ENCODE measurements around the gene MRO.
"Not testable (repeated sequence)": the region's sequence is repeated elsewhere in the genome, so short reads cannot be mapped to it uniquely, and the experiment has no call there.

The MRO gene

GRCh38 chr18:50793641-50794565 lies 25.9 kb downstream of the MRO start:
- Histone ChIP-seq H3K27me3 (ENCODE audit: control insufficient read depth, insufficient read depth, low read length) (no peaks in the 10 kb centered on the region), H3K36me3 (ENCODE audit: control insufficient read depth, insufficient read depth, low read length) (no peaks in the 10 kb centered on the region), H3K4me1 (ENCODE audit: control insufficient read depth, insufficient read depth, low read length) (no peaks in the 10 kb centered on the region), H3K4me3 (ENCODE audit: low read length) (no peak overlapping the region), H3K9me3 (ENCODE audit: control insufficient read depth, insufficient read depth, low read length) (no peaks in the 10 kb centered on the region), H3K27ac (ENCODE audit: low read length) (no peak overlapping the region)
- DNase-seq (ENCODE audit: low read depth, low spot score) = no peak
- no CpG with 5 or more reads among the region's 10 CpGs for WGBS (ENCODE audit: insufficient coverage, insufficient read length)

- DNase-seq (ENCODE audit: low read depth, low spot score) = no peak
- H3K36me3 ChIP-seq (ENCODE audit: control insufficient read depth, insufficient read depth, low read length) = no peaks in the 10 kb centered on the region
- no peaks in the 10 kb centered on the region for H3K9me3 ChIP-seq (ENCODE audit: control insufficient read depth, insufficient read depth, low read length)
- no peak overlapping the region for H3K27ac ChIP-seq (ENCODE audit: low read length)
- H3K4me1 ChIP-seq (ENCODE audit: control insufficient read depth, insufficient read depth, low read length) = peaks cover 2% of the 10 kb centered on the region; the same call in 1 of the 2 replicates
- WGBS (ENCODE audit: insufficient coverage, insufficient read length) = no CpG with 5 or more reads among the region's 5 CpGs
- H3K27me3 ChIP-seq (ENCODE audit: control insufficient read depth, insufficient read depth, low read length) = no peaks in the 10 kb centered on the region
- H3K4me3 ChIP-seq (ENCODE audit: low read length) = no peak overlapping the region
These were observed 26.9 kb downstream of the MRO start for GRCh38 chr18:50792885-50793284.

DNA sequence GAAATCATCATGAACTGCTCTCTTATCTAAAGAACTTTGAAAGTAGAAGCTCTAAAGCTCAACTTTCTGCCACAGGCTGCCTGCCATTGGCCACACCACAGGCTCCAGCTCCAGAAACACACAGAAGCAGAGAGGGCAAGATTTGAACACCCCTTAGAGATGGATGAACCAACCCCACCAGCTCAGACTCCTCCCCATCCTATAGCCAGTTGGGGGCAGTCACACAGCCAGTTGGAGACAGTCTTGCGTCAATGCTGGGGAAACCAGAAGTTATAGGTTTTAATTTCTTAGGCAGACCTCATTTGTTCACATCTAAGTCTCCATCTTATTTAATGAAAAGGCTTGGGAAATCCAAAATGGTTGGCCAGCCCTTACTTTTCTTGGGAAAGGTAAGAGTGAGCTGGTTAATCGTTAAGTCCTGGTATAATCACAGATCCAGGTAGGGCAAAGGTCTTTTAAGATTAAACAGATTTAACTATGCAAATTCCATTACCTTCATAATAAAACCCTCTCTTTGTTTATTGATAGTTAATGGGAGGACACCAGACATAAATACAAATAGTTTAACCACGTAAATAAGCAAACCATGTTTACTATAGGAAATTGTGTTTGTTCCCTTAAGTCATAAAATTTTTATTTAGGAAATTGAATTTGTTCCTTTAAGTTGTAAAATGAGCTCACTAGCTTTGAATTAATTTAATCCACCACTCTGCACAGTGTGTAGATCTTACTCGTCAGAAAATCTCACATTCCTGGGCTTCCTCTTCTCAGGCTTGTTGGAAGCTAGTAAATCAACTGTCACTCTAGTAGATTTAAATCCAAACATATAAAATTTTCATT lies 28.0 kb downstream of the MRO start:
- H3K27me3 ChIP-seq (ENCODE audit: control insufficient read depth, insufficient read depth, low read length) = no peaks in the 10 kb centered on the region
- H3K27ac ChIP-seq (ENCODE audit: low read length) = no peak overlapping the region
- H3K4me1 ChIP-seq (ENCODE audit: control insufficient read depth, insufficient read depth, low read length) = peaks cover 2% of the 10 kb centered on the region; the same call in 1 of the 2 replicates
- H3K4me3 ChIP-seq (ENCODE audit: low read length) = no peak overlapping the region
- no CpG with 5 or more reads among the region's 4 CpGs for WGBS (ENCODE audit: insufficient coverage, insufficient read length)
- no peak for DNase-seq (ENCODE audit: low read depth, low spot score)
- H3K36me3 ChIP-seq (ENCODE audit: control insufficient read depth, insufficient read depth, low read length) = no peaks in the 10 kb centered on the region
- H3K9me3 ChIP-seq (ENCODE audit: control insufficient read depth, insufficient read depth, low read length) = no peaks in the 10 kb centered on the region

DNA sequence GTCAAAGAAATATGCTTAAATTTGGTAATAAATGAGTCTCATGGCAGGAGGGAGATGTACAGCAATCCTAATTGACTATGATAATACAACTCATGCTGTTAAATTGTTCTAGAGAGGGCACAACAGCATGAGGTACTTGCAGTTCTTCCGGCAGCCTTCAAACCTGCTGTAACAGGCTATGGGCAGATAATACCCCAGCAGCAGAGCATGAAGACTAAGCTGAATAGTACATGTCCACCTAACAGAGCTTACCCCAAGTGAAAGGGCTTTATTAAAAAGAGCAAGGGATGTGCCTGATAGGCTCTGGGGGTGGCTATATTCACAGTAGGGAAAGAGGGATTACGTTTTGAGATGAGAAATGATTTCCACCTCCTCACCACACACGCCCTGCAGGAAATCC lies 28.9 kb downstream of the MRO start:
- no peaks in the 10 kb centered on the region for H3K36me3 ChIP-seq (ENCODE audit: control insufficient read depth, insufficient read depth, low read length)
- H3K27me3 ChIP-seq (ENCODE audit: control insufficient read depth, insufficient read depth, low read length) = no peaks in the 10 kb centered on the region
- H3K27ac ChIP-seq (ENCODE audit: low read length) = no peak overlapping the region
- H3K9me3 ChIP-seq (ENCODE audit: control insufficient read depth, insufficient read depth, low read length) = no peaks in the 10 kb centered on the region
- peaks cover 2% of the 10 kb centered on the region; the same call in 1 of the 2 replicates for H3K4me1 ChIP-seq (ENCODE audit: control insufficient read depth, insufficient read depth, low read length)
- no CpG with 5 or more reads among the region's 3 CpGs for WGBS (ENCODE audit: insufficient coverage, insufficient read length)
- DNase-seq (ENCODE audit: low read depth, low spot score) = no peak
- no peak overlapping the region for H3K4me3 ChIP-seq (ENCODE audit: low read length)

DNA sequence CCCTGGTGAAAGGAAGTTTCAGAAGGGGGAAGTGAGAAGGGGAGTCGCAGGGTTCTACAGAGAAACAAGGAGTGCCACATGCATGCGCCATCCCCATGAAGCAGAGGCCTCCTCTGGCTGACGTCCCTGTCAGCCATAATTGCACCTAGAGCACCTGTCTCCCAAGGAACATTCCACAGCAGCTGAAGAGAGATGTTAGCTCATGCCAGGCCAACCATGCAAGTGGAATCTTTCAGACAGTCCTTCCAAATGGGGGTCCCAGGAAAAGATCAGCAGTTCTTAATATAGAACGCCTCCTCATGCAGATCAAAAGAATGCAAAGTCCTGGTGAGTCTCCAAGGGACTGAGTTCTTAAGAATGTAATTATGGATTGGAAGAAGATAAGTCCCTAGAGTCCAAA lies 29.6 kb downstream of the MRO start:
- no CpG with 5 or more reads among the region's 4 CpGs for WGBS (ENCODE audit: insufficient coverage, insufficient read length)
- H3K9me3 ChIP-seq (ENCODE audit: control insufficient read depth, insufficient read depth, low read length) = no peaks in the 10 kb centered on the region

GRCh38 chr18:50788284-50788683 lies 31.5 kb downstream of the MRO start:
- no CpG with 5 or more reads among the region's 6 CpGs for WGBS (ENCODE audit: insufficient coverage, insufficient read length)
- Histone ChIP-seq H3K27ac (ENCODE audit: low read length) (no peak overlapping the region), H3K4me1 (ENCODE audit: control insufficient read depth, insufficient read depth, low read length) (peaks cover 2% of the 10 kb centered on the region; the same call in 1 of the 2 replicates), H3K36me3 (ENCODE audit: control insufficient read depth, insufficient read depth, low read length) (no peaks in the 10 kb centered on the region), H3K4me3 (ENCODE audit: low read length) (no peak overlapping the region), H3K27me3 (ENCODE audit: control insufficient read depth, insufficient read depth, low read length) (no peaks in the 10 kb centered on the region), H3K9me3 (ENCODE audit: control insufficient read depth, insufficient read depth, low read length) (no peaks in the 10 kb centered on the region)
- no peak for DNase-seq (ENCODE audit: low read depth, low spot score)

More for the DNA sequence above, 29.6 kb downstream of the MRO start:
- Histone ChIP-seq H3K4me1 (ENCODE audit: control insufficient read depth, insufficient read depth, low read length) (peaks cover 2% of the 10 kb centered on the region; the same call in 1 of the 2 replicates), H3K27me3 (ENCODE audit: control insufficient read depth, insufficient read depth, low read length) (no peaks in the 10 kb centered on the region), H3K4me3 (ENCODE audit: low read length) (no peak overlapping the region), H3K36me3 (ENCODE audit: control insufficient read depth, insufficient read depth, low read length) (no peaks in the 10 kb centered on the region), H3K27ac (ENCODE audit: low read length) (no peak overlapping the region)
- no peak for DNase-seq (ENCODE audit: low read depth, low spot score)

DNA sequence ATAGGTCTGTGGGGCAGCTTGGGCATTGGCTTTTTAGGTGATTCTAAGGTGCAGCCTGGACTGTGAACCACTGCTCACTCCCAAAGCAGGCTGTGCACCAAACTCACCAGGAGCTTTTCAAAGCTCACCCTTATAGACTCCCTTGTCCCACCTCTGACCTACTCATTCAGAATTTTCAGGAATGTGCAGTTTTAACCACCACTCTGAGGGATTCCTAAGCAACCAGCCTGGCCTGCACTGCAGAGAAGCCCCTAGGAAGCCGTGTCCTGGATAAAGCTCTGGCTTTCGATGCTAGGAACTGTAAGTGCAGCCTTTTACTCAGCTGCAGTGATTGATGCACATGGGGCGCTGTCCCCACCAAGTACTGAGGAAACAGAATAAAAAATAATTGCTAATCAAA lies 33.0 kb downstream of the MRO start:
- H3K27me3 ChIP-seq (ENCODE audit: control insufficient read depth, insufficient read depth, low read length) = no peaks in the 10 kb centered on the region
- WGBS (ENCODE audit: insufficient coverage, insufficient read length) = no CpG with 5 or more reads among the region's 3 CpGs
- no peaks in the 10 kb centered on the region for H3K9me3 ChIP-seq (ENCODE audit: control insufficient read depth, insufficient read depth, low read length)
- peaks cover 2% of the 10 kb centered on the region for H3K4me1 ChIP-seq (ENCODE audit: control insufficient read depth, insufficient read depth, low read length)
- H3K36me3 ChIP-seq (ENCODE audit: control insufficient read depth, insufficient read depth, low read length) = no peaks in the 10 kb centered on the region
- H3K4me3 ChIP-seq (ENCODE audit: low read length) = no peak overlapping the region
- no peak for DNase-seq (ENCODE audit: low read depth, low spot score)
- H3K27ac ChIP-seq (ENCODE audit: low read length) = no peak overlapping the region

- Histone ChIP-seq H3K27ac (ENCODE audit: low read length) (no peak overlapping the region), H3K27me3 (ENCODE audit: control insufficient read depth, insufficient read depth, low read length) (no peaks in the 10 kb centered on the region), H3K36me3 (ENCODE audit: control insufficient read depth, insufficient read depth, low read length) (no peaks in the 10 kb centered on the region), H3K4me3 (ENCODE audit: low read length) (no peak overlapping the region), H3K4me1 (ENCODE audit: control insufficient read depth, insufficient read depth, low read length) (peaks cover 4% of the 10 kb centered on the region), H3K9me3 (ENCODE audit: control insufficient read depth, insufficient read depth, low read length) (no peaks in the 10 kb centered on the region)
- DNase-seq (ENCODE audit: low read depth, low spot score) = no peak
- WGBS (ENCODE audit: insufficient coverage, insufficient read length) = no CpG with 5 or more reads among the region's 3 CpGs
These were observed 36.3 kb downstream of the MRO start for GRCh38 chr18:50783553-50783952.

DNA sequence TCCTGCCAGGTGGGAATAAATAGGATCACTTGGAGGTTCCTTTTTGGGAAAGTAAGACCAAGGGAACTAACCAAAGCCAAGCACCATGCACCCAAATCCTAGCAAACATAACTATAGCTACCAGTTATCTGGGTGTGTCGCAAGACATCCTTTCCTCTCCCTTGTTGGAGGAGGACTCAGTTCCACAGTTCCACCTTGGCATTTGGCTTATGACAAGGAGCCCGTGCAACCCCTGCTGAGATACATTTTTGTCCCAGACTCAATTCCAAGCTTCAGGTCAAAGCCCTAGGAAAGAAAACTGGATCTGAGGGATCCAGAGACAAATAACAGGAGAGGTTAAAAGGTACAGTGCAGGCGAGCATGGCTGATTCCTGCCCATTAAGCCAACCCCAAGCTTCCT lies 40.8 kb downstream of the MRO start:
- H3K9me3 ChIP-seq (ENCODE audit: control insufficient read depth, insufficient read depth, low read length); H3K27ac ChIP-seq (ENCODE audit: low read length); H3K36me3 ChIP-seq (ENCODE audit: control insufficient read depth, insufficient read depth, low read length); H3K4me1 ChIP-seq (ENCODE audit: control insufficient read depth, insufficient read depth, low read length); DNase-seq (ENCODE audit: low read depth, low spot score); H3K27me3 ChIP-seq (ENCODE audit: control insufficient read depth, insufficient read depth, low read length); H3K4me3 ChIP-seq (ENCODE audit: low read length): not testable (repeated sequence)
- WGBS (ENCODE audit: insufficient coverage, insufficient read length) = no CpG with 5 or more reads among the region's 3 CpGs

GRCh38 chr18:50776383-50776782 lies 43.4 kb downstream of the MRO start:
- peaks cover 3% of the 10 kb centered on the region; the same call in 1 of the 2 replicates for H3K4me1 ChIP-seq (ENCODE audit: control insufficient read depth, insufficient read depth, low read length)
- no CpG with 5 or more reads among the region's 4 CpGs for WGBS (ENCODE audit: insufficient coverage, insufficient read length)

More at GRCh38 chr18:50776383-50776782, 43.4 kb downstream of the MRO start:
- Histone ChIP-seq H3K27me3 (ENCODE audit: control insufficient read depth, insufficient read depth, low read length) (no peaks in the 10 kb centered on the region), H3K9me3 (ENCODE audit: control insufficient read depth, insufficient read depth, low read length) (no peaks in the 10 kb centered on the region), H3K27ac (ENCODE audit: low read length) (no peak overlapping the region), H3K4me3 (ENCODE audit: low read length) (no peak overlapping the region), H3K36me3 (ENCODE audit: control insufficient read depth, insufficient read depth, low read length) (no peaks in the 10 kb centered on the region)
- DNase-seq (ENCODE audit: low read depth, low spot score) = no peak

Data from iPS DF 6.9 (cell line).